ENCODE results near the gene MAD1L1.

MAD1L1 gene

DNA sequence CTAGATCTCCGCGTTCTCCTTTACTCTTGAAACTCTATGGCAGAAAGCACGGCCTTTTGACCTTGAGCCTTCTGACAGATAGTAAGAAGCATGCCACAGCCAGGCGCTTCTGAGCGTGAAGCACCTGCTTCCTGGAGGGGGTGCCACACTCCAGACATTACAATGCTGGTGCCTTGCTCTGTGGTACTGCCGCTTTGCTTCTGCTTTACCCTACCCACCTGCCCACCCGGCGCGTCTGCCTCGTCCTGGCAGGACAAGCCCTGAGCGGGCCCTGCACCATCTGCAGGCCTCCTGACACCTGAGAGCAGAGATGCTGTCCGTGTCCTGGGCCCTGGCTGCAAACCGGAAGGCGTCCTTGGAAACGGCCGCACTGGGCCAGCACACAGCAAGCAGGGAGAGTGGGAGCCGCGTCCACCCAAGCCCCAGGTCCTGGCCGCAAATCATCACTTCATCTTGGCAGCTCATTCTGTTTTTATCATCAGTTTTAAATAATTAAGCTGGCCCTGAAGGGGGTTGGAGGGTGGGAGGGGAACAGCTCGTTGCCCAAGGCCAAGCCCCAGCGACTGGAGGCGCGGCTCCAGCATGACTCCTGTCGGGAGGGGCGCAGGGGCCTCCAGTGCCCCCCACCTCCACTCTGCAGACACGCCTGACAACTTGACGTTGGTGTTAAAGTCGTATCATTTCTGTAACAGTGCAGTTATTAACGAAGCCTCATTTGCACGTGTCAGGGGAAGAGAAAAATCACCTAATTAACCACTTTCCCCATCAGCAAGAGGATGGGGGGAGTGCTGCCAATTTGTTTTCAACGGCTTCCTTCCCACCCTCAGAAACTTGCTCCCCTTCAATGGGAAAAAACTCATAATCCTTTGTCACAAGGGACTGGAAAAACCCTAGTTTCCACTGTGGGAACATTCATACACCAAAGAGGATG lies 132.2 kb downstream of the MAD1L1 start:
- no peak for DNase-seq

DNA sequence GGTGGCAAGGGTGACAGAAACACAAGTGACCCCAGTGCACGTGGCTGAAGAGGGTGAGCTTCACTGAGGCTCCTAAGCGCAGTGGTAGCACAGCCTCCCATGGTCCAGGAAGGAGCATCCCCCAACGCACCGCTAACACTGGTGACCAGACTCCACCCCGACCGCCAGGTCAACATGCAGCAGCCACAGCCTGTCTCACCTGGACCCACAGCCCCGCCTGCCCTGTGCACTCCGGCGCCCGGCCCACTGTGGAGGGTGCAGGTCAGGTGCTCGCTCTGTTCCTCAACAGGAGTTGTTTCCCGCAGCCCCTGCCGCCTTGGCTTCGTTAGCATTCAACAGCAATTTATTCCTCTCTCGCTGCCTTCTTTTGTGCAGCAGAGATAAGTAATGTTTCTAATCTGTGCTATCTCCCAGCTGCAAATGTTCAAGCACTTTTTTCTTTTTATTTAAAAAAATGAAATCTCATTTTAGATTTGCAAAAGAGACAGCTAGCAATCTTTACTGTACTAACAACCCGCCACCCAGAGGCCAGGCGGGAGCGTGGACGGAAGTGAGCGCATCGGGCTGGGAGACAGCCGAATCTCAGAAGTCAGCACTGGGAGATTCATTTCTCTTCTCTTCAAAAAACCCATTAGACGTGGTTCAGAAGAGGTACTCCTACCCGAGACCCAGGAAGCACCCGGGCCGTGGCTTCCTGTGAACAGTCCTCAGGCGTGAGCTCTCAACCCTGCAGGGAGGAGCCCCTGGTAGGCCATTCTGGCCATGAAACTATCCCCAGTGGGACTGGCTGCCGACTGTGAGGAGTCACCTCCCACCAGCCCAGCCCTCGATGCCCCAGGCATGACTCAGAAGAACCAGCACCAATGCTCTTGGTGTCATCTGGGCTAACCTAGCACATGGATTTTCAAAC lies 133.4 kb downstream of the MAD1L1 start:
- no peak for DNase-seq

DNA sequence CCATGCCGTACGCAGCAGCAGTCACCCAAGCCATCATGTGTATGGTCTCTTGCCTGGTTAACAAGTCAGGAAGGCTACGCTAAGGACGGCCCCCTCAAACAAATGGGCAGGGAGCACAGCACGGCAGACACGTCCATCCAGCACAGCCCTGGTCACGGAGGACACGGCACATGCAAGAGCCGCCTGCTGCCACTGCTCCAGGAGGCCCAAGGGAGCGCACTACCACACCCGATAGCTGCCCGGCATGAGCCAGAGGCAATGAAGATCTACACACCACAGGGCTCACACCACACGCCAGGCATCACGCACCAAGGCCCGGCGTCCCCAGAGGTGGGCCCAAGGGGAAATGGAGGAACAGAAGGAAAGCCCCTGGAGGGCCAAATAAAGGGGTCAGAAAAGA lies 134.2 kb downstream of the MAD1L1 start:
- no peak for DNase-seq

DNA sequence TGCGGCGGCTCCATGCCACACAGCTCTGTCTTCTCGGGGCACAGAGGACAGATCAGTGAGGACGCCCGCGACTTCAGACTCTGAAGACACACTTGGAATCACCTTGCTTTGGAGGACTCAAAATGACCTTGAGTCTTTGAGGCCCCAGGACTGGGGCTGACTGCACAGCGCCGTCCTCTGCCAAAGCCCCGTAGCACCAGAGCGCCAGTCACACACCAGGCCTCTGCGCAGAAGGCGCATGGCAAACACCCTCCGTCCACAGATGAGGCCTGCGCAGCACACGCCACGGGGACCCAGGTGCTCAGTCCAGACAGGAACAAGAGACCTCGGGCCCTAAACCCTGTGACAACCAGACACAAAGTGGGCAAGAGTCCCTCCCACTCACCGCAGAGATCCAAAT lies 134.7 kb downstream of the MAD1L1 start:
- no peak for DNase-seq

DNA sequence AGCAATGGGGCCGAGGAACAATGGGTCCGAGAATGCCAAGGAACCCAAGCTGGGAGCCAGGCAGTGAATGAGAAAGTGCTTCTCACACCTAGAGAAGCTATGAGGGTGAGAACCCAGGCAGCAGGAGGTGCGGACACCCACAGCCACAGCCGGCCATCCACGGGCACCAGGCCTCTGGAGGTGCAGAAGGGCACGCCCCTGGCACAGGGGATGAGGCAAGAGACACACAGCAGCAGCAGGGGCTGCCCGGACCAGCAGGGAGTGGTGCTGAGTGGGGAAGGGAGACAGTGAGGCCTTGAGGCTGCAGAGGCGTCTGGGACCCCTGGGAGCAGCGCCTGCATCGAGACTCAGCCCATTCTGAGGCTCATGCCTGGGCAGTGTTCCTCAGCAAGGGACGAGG lies 135.3 kb downstream of the MAD1L1 start:
- DNase-seq, result no peak

DNA sequence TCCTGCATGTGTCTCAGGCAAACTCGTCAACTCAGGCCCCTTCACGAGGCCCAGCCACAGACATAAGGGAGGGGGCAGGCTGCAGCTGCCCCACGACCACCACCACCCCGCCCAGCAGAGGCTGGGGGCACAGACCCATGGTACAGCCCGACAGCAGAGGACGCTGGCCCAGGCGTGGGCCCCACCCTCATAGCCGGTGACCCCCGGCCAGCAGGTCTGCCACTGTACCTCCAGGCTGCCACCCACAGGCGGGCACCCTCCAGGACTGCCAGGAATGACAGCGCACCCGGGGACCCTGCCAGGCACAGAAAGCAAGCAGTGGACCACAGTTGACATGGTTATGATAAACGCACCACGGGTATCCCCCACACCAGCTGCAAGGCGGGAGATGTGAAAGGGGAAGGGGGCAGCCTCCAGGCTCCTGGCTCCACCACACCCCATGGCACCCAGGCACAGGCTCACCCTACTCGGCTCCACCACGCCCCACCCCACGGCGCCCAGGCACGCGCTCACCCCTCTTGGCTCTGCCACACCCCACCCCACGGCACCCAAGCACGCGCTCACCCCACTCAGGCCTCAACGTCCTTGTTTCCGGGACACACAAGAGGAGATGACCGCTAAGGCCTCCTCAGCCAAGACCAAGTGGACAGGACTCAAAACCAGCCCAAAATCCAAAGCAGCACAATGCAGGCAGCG lies 135.9 kb downstream of the MAD1L1 start:
- no peak for DNase-seq

DNA sequence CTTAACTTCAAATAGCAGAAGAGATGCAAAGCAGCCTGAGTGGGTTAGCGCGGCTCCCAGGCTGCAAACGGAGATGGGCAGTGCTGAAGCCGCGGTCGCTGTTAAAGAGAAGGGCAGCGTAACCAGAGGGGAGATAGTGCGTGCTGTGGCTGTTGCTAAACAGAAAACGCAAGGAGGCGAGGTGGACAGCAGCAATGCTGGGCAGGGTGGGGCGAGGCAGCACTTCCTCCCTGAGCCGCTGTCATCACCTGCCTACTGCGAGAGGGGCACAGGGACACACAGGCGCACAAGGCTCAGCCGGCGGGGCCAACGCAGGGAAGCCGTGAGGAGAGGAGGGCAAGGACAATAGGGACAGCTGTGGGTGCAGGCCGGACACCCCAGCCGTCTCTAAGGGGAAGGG lies 137.3 kb downstream of the MAD1L1 start:
- DNase-seq, result no peak

DNA sequence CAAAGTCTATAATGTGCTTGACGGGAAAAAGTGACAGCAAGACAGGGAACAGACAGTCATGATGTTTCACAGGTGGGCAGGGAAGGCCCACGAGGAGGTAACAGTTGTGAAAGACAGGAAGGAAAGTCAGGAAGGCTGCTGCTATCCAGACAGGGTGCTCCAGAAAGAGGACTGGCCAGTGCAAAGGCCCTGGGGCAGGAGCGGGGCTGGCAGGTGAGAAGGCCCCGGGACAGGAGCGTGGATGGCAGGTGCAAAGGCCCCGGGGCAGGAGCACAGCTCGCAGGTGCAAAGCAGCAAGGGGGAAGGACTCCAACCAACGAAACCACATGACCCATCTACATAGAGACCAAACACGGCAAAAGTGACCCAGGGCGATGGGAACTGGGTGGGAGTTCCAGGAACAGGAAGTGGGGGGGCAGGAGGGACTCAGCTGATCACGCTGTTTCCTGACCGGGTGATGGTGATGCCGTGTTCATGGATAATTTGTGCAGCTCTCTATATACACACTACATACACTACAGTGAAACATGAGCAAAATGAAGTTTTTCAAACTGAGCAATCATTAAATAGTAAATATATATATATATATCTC lies 138.2 kb downstream of the MAD1L1 start:
- no peak for DNase-seq

DNA sequence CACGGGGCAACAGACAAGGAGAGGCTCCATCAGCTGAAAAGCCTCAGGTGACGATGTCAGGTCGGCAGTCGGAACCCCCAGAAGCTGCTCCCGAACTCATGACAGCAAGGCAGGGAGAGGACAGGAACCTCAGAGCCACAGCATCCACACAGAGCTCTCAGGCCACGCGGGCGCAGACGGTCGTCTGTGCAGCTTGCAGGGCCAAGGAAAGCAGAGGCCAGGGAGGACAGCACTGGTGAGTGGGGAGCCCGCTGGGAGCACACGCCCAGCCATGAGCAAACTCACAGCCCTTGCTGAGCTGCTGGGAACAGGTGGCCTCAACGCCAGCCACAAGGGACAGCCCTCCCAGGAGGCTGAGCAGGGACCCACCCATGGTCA lies 138.9 kb downstream of the MAD1L1 start:
- no peak for DNase-seq

DNA sequence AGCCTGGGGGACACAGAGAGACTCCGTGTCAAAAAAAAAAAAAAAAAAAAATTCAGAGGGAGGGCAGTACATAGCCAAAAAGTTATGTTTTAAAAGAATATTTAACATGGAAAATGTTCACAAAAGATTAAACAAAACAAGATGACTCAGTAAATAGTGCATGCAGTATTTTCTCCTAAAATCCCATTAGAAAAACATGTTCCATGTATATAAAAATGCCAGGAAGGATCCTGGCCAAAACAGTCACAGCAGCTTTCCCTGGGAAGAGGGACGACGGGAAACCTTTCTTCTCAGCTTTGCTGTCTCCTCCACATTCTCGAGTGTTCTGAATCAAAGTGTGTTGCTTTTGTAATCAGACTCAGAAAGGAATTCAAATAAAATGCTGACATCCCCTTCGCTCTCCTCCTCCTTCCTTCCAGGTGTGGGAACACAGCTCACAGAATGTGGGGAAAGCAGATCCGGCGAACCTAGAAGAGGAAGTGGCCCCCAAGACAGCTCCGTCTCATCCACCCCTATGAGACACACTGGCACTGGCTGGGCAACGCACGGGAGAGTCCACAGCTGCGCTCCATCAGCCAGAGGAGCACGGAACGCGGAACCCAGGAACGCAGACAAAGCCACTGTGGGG lies 139.4 kb downstream of the MAD1L1 start:
- no peak for DNase-seq

DNA sequence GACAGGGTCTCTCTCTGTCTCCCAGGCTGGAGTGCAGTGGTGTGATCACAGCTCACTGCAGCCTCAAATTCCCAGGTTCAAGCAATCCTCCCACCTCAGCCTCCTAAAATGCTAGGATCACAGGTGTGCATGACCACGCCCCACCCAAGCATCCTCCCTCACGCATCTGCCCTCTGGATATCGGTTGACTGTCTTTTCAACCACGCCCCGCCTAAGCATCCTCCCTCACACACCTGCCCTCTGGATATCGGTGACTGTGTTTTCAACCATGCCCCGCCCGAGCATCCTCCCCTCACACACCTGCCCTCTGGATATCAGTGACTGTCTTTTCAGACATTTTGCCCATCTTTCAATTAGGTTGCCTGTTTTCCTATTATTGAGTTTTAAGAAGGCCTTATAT lies 140.5 kb downstream of the MAD1L1 start:
- DNase-seq, result no peak

DNA sequence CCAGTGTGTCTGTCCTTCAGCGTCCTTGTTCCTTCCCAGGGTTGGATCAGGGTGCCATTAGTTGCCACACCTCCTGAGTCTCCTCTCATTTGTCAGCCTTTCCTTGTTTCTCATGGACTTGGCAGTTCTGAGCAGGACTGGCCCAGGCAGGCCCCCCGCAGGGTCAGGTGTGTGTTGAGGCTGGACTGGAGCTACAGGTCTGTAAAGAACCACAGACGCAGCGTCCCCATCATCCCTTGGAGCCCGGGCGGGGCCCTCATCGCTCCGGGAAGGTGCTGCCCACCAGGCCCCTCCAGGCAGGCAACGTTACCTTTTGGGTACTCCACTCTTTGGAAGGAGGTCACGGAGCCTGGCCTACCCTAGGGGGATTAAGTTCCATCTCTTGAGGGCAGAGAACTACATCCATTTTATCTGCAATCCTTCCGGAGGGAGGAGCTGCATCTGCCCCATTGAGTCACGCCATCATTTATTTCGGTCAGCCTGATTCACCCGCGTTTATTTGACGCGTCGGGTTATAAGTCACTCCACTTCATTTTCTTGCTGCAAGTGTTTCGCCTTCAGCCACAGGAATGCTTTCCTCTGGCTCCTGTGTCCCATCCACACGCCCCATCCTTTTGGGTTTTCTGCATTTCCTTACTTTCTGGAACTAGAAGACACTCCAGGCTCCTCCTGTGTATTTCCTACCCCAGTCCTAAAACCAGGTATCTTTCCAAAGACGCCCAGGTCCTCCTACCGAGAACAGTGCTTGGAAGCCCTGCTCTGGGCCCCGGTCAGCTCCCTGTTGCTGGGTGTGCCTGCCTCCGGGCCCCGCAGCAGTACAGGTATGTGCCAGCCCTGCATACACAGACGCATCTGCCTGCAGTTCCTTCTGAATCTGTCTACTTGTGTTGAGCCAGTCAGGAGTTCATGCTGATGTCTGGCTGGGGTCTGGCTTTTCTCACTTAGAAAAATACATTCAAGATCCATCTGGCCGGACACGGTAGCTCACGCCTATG lies 141.9 kb downstream of the MAD1L1 start:
- no peak for DNase-seq

DNA sequence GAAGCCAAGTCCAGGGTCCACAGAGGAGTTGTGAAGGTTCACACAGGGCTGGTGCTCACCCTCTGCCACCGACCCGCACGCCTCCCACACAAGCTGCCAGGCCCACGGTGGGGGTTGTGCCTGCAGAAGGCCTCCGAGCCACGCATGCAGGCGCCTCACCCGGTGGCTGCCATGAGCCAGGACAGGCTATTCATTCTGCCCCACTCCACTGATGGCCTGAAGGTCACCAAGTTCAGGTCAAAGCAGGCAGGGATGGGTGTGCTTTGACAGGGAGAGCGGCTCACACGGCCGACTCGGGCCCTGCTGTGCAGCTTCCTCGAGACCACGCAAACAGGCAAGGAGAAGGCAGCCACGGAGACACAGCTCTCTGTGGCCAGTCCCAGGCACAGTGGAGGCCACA lies 143.9 kb downstream of the MAD1L1 start:
- no peak for DNase-seq

DNA sequence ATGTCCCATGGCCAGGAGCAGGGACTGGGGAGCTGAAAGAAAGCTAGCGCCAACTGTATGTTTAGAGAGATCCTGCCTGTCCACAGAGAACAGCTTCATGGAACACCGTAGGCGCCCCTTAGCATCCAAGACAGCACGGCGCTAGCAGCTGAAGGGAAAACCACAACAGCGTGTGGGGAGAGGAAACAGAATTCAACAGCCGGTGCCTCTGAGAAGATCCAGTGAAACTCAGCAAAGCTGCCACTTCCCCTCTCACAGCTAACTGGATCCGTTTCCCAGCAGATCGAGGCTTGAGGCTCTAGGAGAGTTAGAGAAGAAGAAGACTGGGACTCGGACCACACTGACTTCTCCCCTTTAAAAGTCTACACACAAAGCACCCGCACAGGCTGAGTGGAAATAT lies 145.0 kb downstream of the MAD1L1 start:
- DNase-seq, result no peak

DNA sequence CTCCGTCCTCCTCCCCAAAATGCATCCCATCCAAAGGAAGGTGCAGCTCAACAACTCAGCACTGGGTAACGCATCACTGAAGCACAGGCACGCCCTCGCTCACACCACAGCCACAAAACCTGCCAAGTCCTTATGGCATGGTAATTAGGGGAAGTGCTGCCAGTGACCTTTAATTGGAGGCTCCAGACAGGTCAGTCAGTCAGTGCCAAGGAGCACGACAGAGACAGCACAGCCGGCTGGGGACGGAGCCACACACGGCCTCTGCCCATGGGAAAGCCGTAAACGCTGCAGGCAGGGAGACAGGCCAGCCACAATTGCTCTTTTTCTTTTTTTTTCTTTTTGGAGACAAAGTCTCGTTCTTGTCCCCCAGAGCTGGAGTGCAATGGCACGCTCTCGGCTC lies 146.5 kb downstream of the MAD1L1 start:
- DNase-seq, result no peak

DNA sequence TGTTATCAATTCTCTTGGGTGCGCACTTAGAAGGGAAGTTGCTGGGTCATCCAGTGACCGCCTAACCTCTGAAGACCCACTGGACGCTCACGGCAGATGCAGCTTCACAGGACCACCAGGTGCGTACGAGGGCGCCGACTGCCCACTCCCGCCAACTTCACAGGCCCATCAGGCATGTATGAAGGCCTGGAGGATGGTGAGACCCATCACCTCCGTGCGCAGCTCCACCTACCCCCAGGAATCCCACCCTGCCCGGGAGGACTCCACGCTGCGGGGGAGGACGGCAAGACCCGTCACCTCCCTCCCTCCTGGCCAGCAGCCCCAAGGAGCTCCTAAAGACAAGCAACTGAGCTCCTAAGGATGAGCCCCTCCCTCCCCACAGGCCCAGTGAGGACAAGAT lies 146.9 kb downstream of the MAD1L1 start:
- no peak for DNase-seq

DNA sequence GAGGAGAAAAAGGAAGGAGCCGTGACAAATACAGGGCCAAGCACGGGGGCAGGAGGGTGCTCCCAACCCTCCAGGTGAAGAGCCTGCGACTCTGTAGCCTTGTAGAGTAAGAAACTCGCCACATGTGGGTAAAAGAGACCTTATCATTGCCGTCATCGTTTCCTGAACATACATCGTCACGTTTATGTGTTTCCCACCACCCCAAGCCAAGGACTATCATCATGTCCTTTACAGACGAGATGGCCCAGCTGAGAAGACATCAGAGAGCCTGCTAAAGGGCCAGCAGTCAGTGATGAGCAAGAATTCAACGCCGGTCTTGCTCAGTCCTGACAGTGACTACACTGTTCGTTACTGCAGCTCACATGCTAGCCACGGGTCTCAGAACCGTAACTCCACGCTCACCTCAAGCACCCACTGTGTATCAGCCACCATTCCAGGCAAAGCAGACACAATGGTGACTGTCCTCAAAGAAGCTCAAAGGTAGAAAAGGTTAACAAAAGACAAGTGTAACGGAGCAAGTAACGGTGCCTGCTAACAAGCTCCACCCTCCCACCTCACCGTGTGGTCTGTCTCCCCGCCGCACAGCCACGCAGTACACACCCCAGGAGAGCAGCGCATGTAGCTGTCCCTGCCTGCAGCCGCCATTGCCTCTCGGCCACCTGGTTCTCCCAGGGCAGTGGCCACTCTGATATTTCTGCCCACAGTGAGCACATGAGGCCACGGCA lies 147.8 kb downstream of the MAD1L1 start:
- DNase-seq, result no peak

DNA sequence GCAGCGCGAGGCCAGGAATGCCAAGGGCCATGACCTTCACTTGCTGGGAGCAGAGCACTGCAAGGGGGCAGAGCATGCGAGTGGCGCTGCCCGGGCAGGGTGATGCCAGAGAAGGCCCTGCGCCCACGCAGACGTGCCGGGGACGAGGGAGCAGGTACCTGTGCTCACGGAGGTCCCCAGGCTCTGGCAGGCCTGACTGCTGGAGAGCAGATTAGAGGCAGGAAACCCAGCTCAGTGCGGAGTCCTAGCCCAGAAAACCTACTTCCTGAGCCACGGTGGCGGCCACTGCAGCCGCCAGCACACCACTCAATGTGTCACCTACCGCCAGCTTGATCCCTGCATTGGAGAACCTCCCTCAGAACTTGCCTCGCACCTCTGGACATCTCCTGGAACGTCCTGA lies 148.4 kb downstream of the MAD1L1 start:
- DNase-seq, result no peak

DNA sequence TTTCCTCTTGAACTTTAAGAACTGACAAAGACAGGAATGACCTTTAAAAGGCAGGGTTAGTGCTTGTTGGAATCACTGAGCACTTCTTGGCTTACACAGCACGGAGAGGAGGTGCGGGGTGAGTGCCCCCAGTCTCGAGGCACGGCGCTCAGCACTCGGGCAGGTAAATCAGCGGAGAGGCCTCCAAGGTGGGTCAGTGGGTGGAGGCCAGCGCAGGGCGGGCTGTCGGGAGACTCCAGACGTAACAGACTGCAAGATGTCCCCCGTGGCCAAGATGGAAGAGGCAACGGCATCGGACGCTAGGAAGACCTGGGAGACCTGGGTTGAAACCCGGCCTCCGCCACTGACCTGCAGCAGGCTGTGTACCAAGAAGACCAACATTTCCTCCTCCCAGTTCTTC lies 149.4 kb downstream of the MAD1L1 start:
- DNase-seq, result no peak

Data from kidney glomerular epithelial cell (primary cell).